ENCODE measurements around the gene MORN2. TPM values are rescaled to one million over a fixed set of nuclear protein-coding genes. Genes with fewer than 3 reads are reported as not detected.

Gene MORN2
- total RNA-seq (2022; extraction: Qiagen RNA extraction; ENCODE audit: low read depth): 41.7 to 49.6 TPM (median 44.8 TPM) in 5 replicates

GRCh38 chr2:38875576-38876367, at the start of gene MORN2, which contains the start of gene DHX57:
MORN2 (plus strand) TSS chr2:38875976.
DHX57 (minus strand) TSS chr2:38875934; CDS start chr2:38868405, 7,529 bp downstream.

DNA sequence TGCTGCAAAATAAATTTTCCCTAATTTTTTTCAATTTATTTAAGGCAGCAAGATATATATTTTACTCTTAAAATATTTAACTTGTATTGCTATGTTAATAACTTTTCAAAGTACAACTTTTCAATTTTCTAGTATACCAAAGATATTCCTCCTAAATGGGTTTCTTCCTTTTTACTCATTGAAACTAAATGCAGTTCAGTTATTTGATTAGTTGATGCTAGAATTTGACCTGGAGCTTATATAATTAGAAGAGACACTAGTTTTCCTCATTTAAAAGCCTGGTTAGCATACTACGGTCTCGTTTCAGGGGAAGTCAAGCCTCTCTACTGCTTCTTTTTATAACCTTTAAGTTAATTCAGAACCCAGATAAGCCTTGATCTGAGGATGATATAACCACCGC, 13.8 kb downstream of the MORN2 start, which contains the start of gene ARHGEF33:
ARHGEF33 (plus strand) TSS at position 301 of the 400 bp plus-strand sequence. CDS start 29,573 bp downstream, outside the sequence.

Other genes starting within 250 kb of the MORN2 start
- 17.5 to 21.1 TPM (median 17.7 TPM) in 5 replicates for gene GALM, start 209.9 kb upstream of the MORN2 start, total RNA-seq (2022; extraction: Qiagen RNA extraction; ENCODE audit: low read depth)
- 302 to 424 TPM (median 340 TPM) in 5 replicates for gene SRSF7, start 124.6 kb upstream of the MORN2 start, total RNA-seq (2022; extraction: Qiagen RNA extraction; ENCODE audit: low read depth)
- 40.1 to 59.0 TPM (median 41.1 TPM) in 5 replicates for gene GEMIN6, start 97.8 kb upstream of the MORN2 start, total RNA-seq (2022; extraction: Qiagen RNA extraction; ENCODE audit: low read depth)
- gene DHX57, start within 50 bp of the MORN2 start, total RNA-seq (2022; extraction: Qiagen RNA extraction; ENCODE audit: low read depth): 20.1 to 24.9 TPM (median 21.9 TPM) in 5 replicates
- gene ARHGEF33, start 13.9 kb downstream of the MORN2 start, total RNA-seq (2022; extraction: Qiagen RNA extraction; ENCODE audit: low read depth): 0.10 to 0.33 TPM (median 0.21 TPM) in 4 of 5 replicates, not detected in the other
- gene SOS1, start 245.1 kb downstream of the MORN2 start, total RNA-seq (2022; extraction: Qiagen RNA extraction; ENCODE audit: low read depth): 13.2 to 17.1 TPM (median 15.4 TPM) in 5 replicates

Data from A549 treated with RU486 at 1 μM for 4 hours (cell line).